Upper lobe of left lung (tissue), 6 donors: Measurements from ENCODE around the gene CNN1. TPM values are rescaled to one million over a fixed set of nuclear protein-coding genes. Genes with fewer than 3 reads are reported as not detected.
A peak's percentile ranks its signal among the peaks of the same experiment; 100 is the strongest.

Source experiments
- ATAC-seq, 2 donors: fragments of 200-7000 bp; cut with Tn5 transposase; one replicate each; pipeline ENCODE4 v1.9.1; 2022; ENCODE audit warnings: mild to moderate bottlenecking in 2 of 2, moderate library complexity in 2 of 2; ENCODE audit not compliant: low FRiP score in 2 of 2
- DNase-seq, 2 donors: peaks; one replicate each; pipeline ENCODE4 v3.0.0-alpha.2; 2019 to 2020
- H3K27ac ChIP-seq, 4 donors: fragments of 200-600 bp; sonication (generic); one replicate each; pipeline ENCODE4 v1.5.1; 2016 to 2019
- H3K27me3 ChIP-seq, 4 donors: fragments of 200-600 bp; sonication (generic); one replicate each; pipeline ENCODE4 v1.5.1; 2017 to 2019
- H3K36me3 ChIP-seq, 4 donors: fragments of 200-600 bp; sonication (generic); one replicate each; pipeline ENCODE4 v1.5.1; 2016 to 2019
- H3K4me1 ChIP-seq, 4 donors: fragments of 200-600 bp; sonication (generic); one replicate each; pipeline ENCODE4 v1.5.1; 2018 to 2019
- H3K4me3 ChIP-seq, 4 donors: fragments of 200-600 bp; sonication (generic); one replicate each; pipeline ENCODE4 v1.5.1; 2017 to 2019; ENCODE audit warnings: mild to moderate bottlenecking in 2 of 4, moderate library complexity in 1 of 4
- H3K9me3 ChIP-seq, 4 donors: fragments of 200-600 bp; sonication (generic); one replicate each; pipeline ENCODE4 v1.5.1; 2018 to 2019
- CTCF ChIP-seq, 6 experiments: fragments of 450-650 bp in 4 of 6; fragments of 200-600 bp in 2 of 6; sonication (generic) in 2 of 6; IDR thresholded peaks; one replicate each; pipeline ENCODE4 v1.5.1; 2016 to 2019; ENCODE audit warnings: antibody characterized with exemption in 6 of 6
- EP300 ChIP-seq, 4 donors: sonication (generic); formaldehyde crosslinking; IDR thresholded peaks; one replicate each; pipeline ENCODE4 v1.5.1; 2017; ENCODE audit warnings: antibody characterized with exemption in 4 of 4, control low read depth in 2 of 4
- POLR2A ChIP-seq, 4 donors: fragments of 450-650 bp; IDR thresholded peaks; one replicate each; pipeline ENCODE4 v1.5.1; 2016 to 2017; ENCODE audit warnings: antibody characterized with exemption in 4 of 4, mild to moderate bottlenecking in 2 of 4
- POLR2AphosphoS5 ChIP-seq, 2 donors: sonication (generic); formaldehyde crosslinking; IDR thresholded peaks; one replicate each; pipeline ENCODE4 v1.5.1; 2017; ENCODE audit warnings: antibody characterized with exemption in 2 of 2
- WGBS, 2 donors: methylation state at CpG; one replicate each; pipeline ENCODE4 v1.1.5; 2017 to 2018; 5-methylcytosine and 5-hydroxymethylcytosine counted together
- total RNA-seq, 6 donors: library from RNA; depleted of rRNA in 4 of 6; stranded (reverse); fragments of >200 nt in 4 of 6; gene quantifications; one replicate each; pipeline versions ENCODE4 v1.1.0 to v1.2.1, GENCODE V29; 2016 to 2021
- donor health status: DM: no; HTN: no; CAD: no; lungs with moderate emphysema.
- donor health status: DM: no; HTN: yes; CAD: no; lungs with severe emphysema.

The CNN1 gene
- total RNA-seq, 6 donors from 2014 or later = 3.1 to 47.9 (median 20.7) TPM

DNA sequence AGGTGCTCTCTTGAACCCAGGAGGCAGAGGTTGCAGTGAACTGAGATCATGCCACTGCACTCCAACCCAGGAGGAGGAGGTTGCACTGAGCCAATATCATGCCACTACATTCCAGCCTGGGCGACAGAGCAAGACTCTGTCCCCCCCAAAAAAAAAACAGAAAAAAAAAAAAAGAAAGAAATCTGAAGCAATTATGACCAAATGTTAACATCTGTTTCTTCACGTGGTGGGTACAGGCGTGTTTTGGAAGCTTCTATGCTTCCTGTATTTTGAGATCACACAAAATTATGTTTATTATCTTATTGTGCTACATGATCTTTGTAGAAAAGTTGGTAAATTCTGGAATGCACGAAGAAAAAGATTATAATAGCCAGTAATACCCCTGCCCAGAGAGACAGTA, 41.5 kb downstream of the CNN1 start:
- Histone ChIP-seq H3K9me3 (no peaks in the 10 kb centered on the region), H3K4me1 (peaks cover 37 to 46% (median 39%) of the 10 kb centered on the region in 4 donors), H3K4me3 (no peak overlapping the region), H3K36me3 (no peaks in the 10 kb centered on the region), H3K27me3 (peaks cover 0 to 4% (median 0%) of the 10 kb centered on the region in 4 donors), H3K27ac (peak overlapping the region in 2 of 4 donors; percentile 86 to 91)
- DNase-seq (no peak), ATAC-seq (no peak)
- TF ChIP-seq POLR2AphosphoS5 (IDR thresholded peaks at IDR 0.05) (no peak), POLR2A (IDR thresholded peaks at IDR 0.05) (no peak)
- 59 to 62% methylated on average over 4 of the region's 4 CpGs for WGBS, 2 donors

DNA sequence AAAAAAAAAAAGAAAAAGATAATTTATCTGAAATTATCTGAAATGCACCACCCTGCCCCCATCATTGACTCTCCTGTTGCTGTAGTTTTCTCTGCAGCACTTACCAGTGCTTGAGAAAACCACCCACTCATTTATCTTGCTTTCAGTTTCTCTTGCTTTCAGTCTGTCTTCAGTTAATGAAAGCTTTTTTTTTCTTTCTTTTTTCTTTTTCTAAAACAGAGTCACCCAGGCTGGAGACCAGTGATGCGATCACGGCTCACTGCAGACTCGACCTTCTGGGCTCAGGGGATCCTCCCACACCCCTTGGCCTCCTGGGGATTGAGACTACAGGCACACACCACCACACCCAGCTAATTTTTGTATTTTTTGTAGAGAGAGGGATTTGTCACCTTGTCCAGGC, 43.1 kb downstream of the CNN1 start:
- Histone ChIP-seq H3K27ac (peak overlapping the region; percentile 57 to 86 (median 82)), H3K9me3 (no peaks in the 10 kb centered on the region)

DNA sequence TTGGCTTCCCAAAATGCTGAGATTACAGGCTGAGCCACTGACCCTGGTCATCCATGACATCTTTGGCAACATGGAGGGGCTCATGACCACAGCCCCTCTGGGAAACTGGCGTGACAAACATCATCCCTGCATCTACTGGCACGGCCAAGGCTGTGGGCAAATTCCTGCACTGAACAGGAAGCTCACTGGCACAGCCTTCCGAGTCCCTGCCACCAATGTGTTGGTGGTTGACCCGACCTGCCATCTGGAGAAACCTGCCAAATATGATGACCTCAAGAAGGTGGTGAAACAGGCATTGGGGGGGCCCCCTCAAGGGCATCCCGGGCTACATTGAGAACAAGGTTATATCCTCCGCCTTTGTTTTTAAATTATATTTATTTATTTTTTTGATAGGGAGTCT, 47.7 kb downstream of the CNN1 start:
- TF ChIP-seq POLR2AphosphoS5 (IDR thresholded peaks at IDR 0.05) (no peak), EP300 (IDR thresholded peaks at IDR 0.05) (no peak), POLR2A (IDR thresholded peaks at IDR 0.05) (no peak), CTCF (IDR thresholded peaks at IDR 0.05) (no peak)
- no peak overlapping the region for H3K4me3 ChIP-seq
- H3K36me3 ChIP-seq = no peaks in the 10 kb centered on the region
- H3K27me3 ChIP-seq = no peaks in the 10 kb centered on the region
- ATAC-seq (no peak), DNase-seq (no peak)
- no peaks in the 10 kb centered on the region for H3K9me3 ChIP-seq
- no peak overlapping the region for H3K27ac ChIP-seq
- peaks cover 7 to 18% (median 12%) of the 10 kb centered on the region in 4 donors for H3K4me1 ChIP-seq
- 50 to 58% methylated on average over 6 of the region's 6 CpGs for WGBS, 2 donors

More for the DNA sequence above, 43.1 kb downstream of the CNN1 start:
- TF ChIP-seq POLR2AphosphoS5 (IDR thresholded peaks at IDR 0.05) (no peak), POLR2A (IDR thresholded peaks at IDR 0.05) (no peak), EP300 (IDR thresholded peaks at IDR 0.05) (no peak), CTCF (IDR thresholded peaks at IDR 0.05) (no peak)
- ATAC-seq (peak in 1 of 2 donors; percentile 49), DNase-seq (no peak)
- Histone ChIP-seq H3K4me3 (no peak overlapping the region), H3K27me3 (peaks cover 0 to 4% (median 0%) of the 10 kb centered on the region in 4 donors), H3K4me1 (peaks cover 37 to 46% (median 39%) of the 10 kb centered on the region in 4 donors), H3K36me3 (no peaks in the 10 kb centered on the region)
- 31 to 43% methylated on average over 3 of the region's 3 CpGs for WGBS, 2 donors

DNA sequence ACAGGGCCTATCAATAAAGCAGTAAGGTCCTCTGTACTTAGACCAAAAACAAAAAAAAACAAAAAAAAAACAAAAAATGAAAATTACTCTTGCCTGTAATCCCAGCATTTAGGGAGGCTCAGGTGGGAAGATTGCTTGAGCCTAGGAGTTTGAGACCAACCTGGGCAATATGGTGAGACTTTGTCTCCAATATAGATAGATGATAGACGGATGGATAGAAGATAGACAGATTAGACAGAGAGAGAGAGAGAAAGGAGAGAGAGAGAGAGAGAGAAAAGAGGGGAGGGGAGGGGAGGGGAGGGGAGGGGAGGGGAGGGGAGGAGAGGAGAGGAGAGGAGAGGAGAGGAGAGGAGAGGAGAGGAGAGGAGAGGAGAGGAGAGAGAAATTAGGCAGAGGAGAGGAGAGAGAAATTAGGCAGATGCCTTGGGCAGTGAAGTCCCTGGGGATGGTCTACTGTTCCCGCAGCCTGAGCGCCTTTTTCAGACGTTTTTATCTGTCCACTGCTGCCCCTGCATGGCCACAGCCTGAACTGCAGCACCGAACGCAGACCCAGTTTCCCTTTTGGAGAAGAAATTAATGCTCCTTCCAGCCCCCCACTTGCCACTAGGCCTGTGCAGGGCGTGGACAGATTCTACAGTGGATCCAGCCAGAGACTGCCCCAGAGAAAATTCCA, 48.8 kb downstream of the CNN1 start:
- no peaks in the 10 kb centered on the region for H3K9me3 ChIP-seq
- H3K27me3 ChIP-seq = no peaks in the 10 kb centered on the region
- WGBS, 2 donors = 0 to 7% methylated on average over 6 to 7 of the region's 7 CpGs
- peak; percentile 92 to 93 for ATAC-seq
- peak overlapping the region in 1 of 4 donors; percentile 1 for H3K27ac ChIP-seq
- H3K4me3 ChIP-seq = no peak overlapping the region
- no peaks in the 10 kb centered on the region for H3K36me3 ChIP-seq
- TF ChIP-seq CTCF (IDR thresholded peaks at IDR 0.05) (peak; percentile 84 to 94 (median 89)), POLR2A (IDR thresholded peaks at IDR 0.05) (no peak)
- H3K4me1 ChIP-seq = peaks cover 0 to 7% (median 5%) of the 10 kb centered on the region in 4 donors
- peak; percentile 73 to 87 for DNase-seq

DNA sequence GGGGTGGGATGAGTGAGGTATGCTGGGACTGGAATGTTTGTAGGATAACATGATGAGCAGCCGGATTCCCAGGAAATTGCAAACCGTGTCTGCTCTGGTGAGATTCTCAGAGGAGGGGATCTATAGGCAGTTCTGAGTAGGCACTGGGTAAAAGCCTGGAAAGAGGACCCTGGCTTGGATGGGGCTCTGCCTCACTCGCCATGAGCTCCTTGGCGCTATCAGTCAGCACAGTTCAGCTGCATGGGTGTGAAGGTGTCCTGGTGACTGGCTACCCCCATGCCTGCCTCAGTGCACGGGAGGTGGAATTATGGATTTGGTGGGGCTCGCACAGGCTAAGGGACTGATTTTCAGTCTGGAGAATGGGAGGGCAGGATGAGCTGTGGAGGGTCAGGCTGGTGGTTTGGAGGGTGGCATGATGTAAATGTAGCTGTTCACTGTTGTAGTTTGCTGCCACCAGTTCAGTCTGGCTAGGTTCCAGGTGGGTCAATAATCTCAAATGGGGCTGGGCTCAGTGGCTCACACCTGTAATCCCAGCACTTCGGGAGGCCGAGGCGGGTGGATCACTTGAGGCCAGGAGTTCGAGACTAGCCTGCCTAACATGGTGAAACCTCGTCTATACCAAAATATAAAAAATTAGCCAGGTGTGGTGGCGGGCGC, 49.5 kb downstream of the CNN1 start:
- no peak overlapping the region for H3K4me3 ChIP-seq
- DNase-seq (no peak), ATAC-seq (peak; percentile 14 to 16)
- peaks cover 0 to 5% (median 4%) of the 10 kb centered on the region in 4 donors for H3K4me1 ChIP-seq
- WGBS, 2 donors = 61 to 73% methylated on average over 8 to 13 of the region's 13 CpGs
- no peaks in the 10 kb centered on the region for H3K36me3 ChIP-seq
- no peaks in the 10 kb centered on the region for H3K27me3 ChIP-seq
- no peaks in the 10 kb centered on the region for H3K9me3 ChIP-seq
- TF ChIP-seq CTCF (IDR thresholded peaks at IDR 0.05) (peak in 1 of 6 experiments; percentile 7), EP300 (IDR thresholded peaks at IDR 0.05) (no peak)
- peak overlapping the region in 1 of 4 donors; percentile 1 for H3K27ac ChIP-seq
